ENCODE results near the gene CPT1B.

GRCh38 chr22:50544746-50545253 lies 33.4 kb downstream of the CPT1B start:
- TF ChIP-seq SRF (IDR thresholded peaks at IDR 0.05; ENCODE audit: low read depth in 2 of 2, low read length in 2 of 2) (no peak), CTCF (IDR thresholded peaks at IDR 0.05 in 2 of 3, conservative IDR thresholded peaks at IDR 0.05 in 1 of 3; ENCODE audit: control insufficient read depth in 2 of 3, extremely low read depth in 1 of 3, insufficient read depth in 1 of 3, low read depth in 3 of 3, low read length in 3 of 3) (no peak), USF2 (IDR thresholded peaks at IDR 0.05; ENCODE audit: borderline replicate concordance, low read depth, low read length) (no peak), EP300 (IDR thresholded peaks at IDR 0.05; ENCODE audit: borderline replicate concordance in 1 of 2, control insufficient read depth in 1 of 2, low read depth in 2 of 2, low read length in 2 of 2) (no peak), RBBP5 (conservative IDR thresholded peaks at IDR 0.05) (no peak), ZBTB11 (CRISPR knock-in tag; IDR thresholded peaks at IDR 0.05) (no peak), ZNF274 (IDR thresholded peaks at IDR 0.05; ENCODE audit: insufficient read depth, insufficient read length) (no peak), NFIC (IDR thresholded peaks at IDR 0.05; ENCODE audit: low read depth, low read length) (no peak), MXI1 (IDR thresholded peaks at IDR 0.05; ENCODE audit: low read depth, low read length) (no peak), SMARCA5 (IDR thresholded peaks at IDR 0.05) (no peak), KDM1A (IDR thresholded peaks at IDR 0.05; ENCODE audit: borderline replicate concordance) (no peak)
